Kidney glomerular epithelial cell (primary cell): Measurements from ENCODE around the gene XRCC3.

ENCODE experiments used
- DNase-seq: peaks from one replicate; lab custom pipeline; 2025; lab: John Stamatoyannopoulos, UW

The XRCC3 gene

DNA sequence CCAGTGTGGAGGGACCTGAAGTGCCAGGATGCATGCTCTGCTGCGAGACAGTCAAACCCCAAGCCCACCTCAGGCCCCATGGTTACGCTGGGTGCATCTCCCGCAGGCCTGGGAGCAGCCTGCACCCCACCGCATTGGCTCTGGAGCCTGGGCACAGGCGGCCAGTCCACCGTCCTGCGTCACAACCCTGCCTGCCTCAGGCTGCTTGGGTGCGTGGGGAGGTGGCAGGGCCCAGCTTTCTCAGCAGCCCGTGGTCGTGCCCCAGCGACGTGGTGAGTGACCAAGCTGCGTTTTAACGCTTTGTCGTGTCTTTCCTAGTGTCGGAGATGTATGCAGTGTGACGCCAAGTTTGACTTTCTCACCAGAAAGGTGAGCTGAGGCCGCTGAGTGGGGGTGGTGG lies 11.2 kb upstream of the XRCC3 start:
- no peak for DNase-seq

DNA sequence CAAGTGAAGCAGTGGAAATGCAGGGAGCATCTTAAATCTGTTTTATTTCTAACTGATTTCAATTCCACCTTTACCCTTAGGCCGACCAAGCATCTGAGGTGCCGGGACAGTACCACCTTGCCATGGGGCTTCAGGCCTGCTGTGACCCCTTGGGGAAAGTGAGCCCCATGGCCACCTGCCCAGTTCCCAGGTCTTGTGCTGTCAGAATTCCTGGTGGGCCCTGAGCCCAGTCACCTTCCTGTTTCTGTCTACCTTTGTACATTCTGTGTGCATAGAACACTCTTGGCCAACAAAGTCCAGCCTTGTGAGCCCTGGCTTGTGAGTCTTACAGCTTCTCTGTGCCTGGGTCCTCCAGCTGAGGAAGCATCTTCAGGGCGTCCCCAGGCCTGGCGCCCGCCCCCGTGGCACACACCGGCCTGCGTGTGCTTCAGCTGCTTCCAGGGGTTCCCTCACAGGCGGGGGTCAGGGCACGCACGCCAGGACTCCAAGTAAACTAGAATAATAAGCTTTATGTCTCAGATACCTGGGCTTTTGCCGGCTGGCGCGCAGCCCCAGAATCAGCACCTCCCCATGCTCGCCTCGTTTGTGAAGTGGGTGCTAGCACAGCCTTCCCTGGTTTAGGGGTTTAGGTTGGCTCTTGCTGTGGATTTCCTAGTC lies 10.6 kb upstream of the XRCC3 start:
- DNase-seq: no peak

DNA sequence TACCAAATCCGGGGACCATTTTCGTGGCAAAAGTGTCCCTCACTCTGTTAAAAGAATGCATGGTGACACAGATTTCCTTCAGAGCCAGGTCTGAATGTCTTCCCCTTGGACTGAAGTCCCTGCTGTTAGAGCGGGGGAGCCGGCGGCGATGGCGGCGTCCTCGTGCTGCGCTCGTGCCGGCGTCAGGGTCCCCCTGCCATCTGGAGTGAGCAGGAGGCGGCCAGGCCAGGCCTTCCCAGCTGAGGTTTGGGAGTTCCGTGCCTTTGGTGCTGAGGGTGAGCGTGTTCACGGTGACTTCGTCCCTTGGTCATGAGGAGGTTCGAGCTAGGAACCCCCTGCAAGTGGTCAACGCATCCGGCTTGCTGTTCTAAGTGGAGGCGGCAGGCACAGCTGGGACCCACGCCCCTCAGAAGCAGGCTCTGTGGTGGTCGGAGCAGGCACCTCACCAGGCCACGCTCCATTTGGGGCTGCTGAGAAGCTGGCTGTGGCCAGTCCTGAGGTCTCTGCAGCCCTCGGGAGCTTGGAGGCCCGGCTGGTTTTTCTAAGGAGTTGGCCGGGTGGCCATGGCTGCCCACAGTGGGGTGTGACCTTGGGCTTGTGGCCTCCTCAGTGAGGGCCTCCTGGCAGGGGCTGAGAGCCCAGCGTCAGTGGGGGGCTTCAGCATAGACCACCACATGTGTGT lies 9.9 kb upstream of the XRCC3 start:
- no peak for DNase-seq

DNA sequence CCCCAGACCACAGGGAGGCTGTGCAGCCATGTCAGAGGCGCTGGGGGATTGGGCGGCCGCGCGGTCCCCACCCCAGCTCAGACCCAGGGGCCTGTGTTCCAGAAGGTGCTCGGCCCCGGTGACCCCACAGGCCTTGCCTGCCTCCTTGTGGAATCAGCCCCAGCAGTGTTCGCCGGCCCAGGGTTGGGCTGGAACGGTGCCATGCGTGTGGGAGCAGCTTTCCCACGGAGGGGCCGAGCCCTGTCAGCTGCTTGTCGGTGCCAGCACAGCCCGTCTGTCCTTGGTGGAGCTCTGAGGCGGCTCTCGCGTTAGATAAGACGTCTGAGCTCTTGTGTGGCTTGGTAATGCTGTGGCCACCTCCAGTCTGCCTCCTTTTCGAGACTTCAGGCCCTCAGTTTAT lies 8.9 kb upstream of the XRCC3 start:
- DNase-seq: peak; percentile 31

DNA sequence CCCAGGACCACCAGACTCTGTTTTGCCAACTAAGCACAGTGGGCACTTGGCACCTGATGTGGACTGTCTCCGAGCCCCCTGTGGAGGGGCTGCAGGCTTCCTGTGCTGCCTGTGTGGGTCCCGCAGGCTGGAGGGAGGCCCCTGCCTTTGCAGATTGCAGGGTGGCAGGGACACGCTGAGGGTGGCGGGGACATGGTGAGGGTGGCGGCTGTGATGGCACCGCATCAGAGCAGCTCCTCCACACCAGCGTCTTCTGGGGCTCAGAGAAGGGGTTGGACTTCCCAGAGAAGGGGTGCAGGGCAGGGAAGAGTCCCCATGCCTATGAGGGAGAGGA lies 8.5 kb upstream of the XRCC3 start:
- DNase-seq: no peak

DNA sequence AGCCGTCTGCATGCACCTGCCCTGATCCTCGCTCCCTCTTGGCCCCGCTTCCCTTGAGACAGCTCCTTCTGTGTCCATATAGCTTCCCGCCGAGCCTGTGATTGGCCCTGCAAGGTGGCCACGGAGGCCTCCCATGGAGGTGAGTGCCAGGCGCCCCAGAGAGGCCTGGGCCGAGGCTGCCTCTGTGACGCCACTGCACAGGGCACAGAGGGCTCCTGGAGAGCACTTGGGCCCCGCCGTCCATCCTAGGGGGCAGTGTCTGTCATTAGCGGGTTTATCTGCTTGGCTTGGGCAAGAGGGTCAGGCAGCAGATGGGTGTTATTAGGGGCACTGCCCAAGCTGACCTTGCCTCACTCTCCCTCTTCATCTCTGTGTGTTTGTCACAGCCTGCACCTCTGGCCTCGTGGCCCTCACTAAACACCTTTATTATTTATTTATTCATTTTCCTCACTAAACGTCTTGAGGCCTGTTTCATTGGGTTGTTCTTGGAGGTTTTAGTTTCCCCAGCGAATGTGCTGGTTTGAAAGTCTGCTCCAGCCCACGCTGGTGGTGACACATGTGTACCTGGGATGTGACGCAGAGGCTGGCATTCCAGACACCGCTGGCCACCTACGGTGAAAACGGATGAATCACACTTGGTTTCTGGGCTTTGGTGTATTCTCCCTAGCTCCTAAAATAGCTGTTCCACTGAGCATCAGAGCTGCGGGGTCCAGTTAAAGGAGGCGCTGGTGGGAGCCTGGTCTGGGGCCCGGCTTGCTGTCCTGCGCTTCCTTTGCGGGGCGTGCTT lies 6.3 kb upstream of the XRCC3 start:
- DNase-seq: no peak

DNA sequence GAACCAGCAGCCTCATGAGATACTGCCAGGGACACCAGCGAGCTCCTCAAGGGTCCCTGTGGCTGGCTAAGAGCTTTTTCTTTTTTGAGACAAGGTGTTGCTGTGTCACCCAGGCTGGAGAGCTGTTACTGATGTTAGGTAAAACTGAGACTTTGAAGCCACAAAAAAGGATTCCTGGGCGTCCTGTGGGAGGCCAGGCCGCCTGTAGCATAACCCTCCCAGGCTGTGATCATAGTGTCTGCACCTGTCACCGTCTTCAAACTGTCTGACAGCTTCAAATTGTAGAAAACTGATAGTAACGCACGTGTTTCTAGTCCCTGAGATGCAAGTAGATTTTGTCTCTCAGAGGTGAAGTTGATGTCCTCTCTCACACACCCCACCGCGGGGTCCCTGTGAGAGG lies 4.5 kb upstream of the XRCC3 start:
- no peak for DNase-seq

DNA sequence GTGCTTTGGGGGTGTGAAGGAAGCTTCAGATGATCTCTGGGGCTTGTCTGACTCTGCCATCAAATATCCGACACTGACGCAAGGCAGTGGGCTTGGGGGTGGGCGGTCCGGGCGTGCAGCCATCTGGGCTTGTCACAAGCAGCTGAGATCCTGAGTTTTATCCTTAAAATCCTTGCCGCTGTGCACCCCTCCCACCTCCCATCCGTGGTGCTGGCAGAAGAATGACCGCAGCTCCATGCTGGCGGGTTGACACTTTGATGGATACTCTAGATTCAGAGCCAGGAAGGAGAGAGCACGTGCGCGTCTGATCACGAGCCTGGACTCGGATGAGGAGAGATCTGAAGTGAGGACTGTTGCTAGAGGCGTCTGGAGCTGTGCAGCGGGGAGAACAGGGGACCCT lies 3.3 kb upstream of the XRCC3 start:
- no peak for DNase-seq

DNA sequence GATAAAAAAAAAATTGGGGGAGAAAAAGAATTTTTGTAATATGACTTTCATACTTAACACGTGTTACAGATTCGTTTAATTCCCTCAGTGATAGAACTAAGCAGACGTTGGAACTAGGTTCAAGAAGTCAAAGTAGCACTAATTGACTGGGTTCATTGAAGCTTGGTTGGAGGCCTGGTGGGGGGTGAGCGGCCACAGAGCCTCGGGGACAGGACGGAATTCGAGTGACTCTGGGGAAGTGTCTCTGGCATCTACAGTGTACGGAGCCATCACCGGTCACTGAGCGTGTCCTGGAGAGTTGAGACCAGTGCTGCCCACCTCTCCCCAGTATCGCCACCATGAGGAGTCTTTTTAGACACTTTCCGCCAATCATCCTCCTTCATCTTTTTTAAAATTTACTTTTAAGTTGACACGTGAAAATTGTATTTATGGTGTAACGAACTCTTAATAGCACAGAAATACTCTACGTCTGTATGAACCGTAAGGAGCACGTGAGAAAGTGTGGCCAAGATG lies 1.7 kb upstream of the XRCC3 start:
- no peak for DNase-seq

DNA sequence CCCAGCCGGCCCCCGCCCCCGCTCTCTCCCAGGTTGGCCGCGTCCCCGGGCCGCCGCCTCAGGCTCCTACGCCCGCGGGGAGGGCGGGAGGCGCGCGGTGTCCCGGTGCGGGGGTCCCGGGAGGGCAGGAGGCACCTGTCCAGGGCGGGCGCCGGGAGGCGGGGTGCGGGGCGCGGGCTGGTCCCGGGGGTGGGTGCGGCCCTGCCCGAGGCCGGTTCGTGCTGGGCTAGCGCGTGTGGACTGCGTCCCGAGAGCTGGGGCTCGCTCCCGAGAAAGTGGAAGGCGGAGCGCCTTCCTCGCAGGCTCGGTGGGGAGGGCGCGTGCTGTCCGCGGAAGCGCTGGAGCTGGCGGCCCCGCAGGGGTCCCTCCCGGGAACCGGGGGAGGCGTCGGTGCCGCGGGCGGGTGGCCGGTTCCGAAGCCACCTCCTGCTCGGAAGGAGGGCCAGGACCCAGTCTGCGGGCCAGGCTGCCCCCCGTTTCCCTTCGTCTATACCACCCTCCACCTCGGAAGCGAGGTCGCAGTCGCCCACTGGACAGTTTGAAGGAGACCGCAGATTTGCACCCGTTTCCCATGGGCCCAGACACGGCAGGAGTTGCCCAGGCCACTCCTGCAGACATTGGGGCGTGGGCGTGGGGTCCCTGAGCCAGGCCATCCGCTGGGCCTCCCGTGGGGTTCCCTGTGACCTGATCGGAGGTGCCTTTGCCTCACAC lies 995 bp upstream of the XRCC3 start:
- no peak for DNase-seq

DNA sequence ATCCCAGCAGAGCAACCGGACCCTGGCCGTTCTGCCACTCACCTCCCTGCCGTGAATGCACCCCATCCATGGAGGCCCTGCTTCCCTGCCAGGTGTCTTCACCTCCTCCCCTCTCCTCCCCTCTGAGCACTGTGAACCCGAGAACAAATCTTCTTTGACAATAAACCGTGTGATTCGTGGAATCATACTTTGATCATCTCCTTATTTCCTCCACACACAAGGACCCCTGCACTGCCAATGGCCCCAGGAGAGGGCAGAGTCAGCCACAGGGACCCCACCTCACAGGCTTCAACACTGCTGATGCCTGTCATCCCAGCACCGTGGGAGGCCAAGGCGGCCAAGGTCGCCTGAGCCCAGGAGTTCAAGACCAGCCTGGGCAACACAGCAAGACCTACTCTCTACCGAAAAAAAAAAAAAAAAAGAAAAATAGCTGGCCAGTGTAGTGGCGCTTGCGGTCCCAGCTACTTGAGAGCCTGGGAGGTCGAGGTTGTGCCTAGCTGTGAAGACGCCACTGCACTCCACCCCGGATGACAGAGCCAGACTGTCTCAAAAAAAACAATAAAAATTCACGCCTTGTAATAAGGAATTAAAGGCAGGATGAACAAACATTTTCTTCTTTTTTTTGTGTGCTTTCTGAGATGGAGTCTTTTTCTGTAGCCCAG lies 1.1 kb downstream of the XRCC3 start:
- DNase-seq: no peak

DNA sequence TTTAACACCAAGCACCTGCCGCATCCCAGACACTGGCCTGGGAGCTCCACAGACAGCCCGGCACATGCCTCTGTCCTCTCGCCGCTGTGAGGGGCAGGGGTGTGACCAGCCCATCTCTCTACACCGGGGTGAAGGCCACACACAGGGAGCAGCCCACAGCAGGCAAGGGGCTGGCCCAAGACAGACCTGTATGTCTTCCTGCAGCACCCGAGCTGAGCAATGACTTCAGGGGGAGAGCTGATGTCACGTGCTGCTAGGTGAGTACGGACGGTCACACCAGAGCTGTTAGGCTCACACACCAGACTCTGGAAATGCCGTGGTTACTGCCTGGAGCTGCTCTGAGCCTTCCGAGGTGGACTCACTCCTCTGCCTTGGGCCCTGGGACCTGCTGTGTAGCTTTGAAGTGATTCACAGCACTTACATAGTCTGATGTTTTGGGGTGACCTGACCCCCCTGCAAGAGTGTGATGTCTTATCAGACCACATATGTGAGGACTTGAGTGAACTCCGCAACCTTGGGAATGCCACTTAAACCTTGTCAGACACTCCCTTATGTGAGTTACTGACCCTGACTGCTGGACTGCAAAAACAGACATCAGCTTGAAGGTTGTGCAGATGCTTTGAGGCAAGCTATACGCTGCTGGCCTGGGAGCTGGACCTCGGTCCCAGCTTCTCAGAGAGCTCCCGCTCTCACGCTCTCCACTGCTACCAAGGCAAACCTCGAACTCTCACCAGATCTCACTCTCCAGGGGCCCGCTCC lies 1.8 kb downstream of the XRCC3 start:
- no peak for DNase-seq

DNA sequence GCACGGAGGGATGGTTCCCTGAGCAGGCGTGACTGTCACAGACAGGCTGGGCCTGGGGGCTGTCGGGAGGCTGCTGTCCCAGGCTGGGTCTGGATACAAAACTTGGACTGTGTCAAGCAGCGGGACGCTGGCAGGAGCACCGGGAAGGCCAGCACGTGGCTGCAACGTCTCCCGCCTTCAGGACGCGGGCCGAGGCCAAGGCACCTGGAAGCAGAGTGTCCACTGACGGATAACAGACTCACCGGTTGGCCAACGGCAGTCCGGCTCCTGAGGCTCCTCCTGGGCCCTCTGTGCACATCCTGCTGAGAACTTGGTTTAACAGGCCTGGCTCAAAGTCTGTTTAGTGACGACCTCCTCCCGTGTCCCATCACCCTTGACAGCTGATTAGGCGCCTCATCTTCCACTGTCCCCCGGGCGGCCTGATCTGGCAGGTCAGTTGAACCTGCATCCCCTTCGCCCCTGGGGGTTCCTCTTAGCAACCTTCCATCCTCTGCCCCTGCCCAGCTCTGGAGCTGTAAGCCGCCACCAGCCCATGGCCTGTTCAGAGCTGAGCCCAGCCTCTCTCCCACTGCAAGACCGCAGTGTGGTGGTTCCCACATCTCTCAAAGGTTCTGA lies 2.5 kb downstream of the XRCC3 start:
- no peak for DNase-seq

DNA sequence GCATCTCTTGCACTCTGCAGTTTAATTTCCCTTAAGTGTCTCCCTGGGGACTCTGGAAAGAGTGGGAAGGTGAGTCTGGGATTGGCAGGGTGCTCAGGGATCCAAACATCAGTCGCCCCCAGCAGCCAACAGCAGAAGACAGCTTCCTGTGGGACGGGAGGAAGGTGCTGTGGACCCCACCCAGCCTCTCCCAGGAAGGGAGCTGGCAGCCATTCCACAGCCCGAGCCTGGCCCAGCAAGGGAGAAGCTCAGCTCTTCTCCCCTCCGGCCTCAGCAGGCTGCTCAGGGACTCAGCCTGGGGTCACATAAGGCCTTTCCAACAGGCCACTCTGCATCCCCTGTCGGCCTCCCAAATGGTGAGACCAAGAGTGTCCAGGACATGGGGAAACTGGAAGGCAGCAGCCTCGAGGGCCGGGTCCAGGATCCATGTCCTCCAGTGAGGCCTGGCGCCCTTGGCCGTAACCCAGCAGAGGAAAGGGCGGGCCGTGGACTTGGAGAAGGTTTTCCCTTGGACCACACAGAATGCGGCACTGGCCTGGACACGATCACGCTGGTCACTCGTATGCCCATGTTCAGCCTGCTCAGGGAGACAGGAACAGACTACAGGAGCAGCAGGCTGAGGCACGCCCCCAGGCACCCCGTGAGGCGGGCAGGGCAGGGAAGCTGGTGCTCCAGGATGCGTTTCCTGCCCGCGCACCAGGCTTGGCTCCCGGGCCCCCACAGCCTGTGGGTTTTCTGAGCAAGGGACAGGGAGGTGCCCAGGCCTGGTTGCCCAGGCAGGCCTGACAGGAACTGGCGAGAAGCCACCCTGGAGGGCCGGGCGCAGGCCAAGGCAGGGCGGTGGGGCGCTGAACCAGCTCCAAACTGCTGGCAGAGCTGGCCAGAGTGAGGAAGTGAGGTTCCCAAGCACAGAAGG lies 3.5 kb downstream of the XRCC3 start:
- DNase-seq: no peak

DNA sequence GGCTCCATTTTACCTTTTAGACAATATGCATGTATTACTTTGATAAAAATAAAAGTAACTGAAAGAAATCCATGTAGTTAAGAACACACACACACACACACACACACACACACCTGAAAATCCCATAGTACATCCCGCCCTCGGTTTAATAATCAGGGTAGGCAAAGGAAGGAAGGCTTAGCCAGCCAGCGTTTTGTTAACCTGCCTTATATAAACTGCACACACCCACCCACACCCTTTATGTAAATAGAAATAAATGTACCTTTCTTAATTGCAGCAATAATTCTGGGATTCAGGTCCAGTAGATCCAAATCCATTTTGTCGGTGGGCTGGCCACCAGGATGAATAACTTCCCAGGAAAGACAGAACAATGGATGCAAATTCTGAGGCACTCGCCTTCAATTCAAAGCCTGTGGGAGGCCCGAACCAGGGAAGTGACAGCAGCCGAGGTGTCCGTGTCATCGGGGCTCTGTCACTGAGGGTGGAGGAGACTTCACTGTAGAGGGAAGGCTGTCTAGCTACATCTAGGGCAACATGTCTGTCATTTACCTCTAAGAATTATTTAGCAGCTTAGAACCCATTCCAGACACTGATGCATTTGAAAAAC lies 4.4 kb downstream of the XRCC3 start:
- no peak for DNase-seq

DNA sequence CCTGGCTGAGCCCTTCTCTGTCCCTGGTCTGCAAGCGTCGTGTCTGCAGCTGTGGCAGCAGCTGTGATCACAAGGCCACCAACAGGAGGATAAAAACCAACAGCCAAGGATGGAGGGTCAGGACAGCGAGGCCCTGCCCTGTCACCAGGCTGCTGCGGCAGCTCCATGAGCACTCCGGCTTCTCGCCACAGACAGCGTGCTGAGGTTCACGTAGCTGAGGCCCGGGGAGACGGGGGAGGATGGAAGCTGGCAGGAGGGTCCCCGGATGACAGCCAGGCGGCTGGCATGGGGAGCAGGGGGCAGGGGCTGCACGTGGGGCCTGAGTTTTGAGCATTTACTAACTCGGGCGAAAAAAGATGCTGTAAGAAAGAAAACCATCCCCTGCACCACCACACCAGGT lies 5.4 kb downstream of the XRCC3 start:
- DNase-seq: no peak

DNA sequence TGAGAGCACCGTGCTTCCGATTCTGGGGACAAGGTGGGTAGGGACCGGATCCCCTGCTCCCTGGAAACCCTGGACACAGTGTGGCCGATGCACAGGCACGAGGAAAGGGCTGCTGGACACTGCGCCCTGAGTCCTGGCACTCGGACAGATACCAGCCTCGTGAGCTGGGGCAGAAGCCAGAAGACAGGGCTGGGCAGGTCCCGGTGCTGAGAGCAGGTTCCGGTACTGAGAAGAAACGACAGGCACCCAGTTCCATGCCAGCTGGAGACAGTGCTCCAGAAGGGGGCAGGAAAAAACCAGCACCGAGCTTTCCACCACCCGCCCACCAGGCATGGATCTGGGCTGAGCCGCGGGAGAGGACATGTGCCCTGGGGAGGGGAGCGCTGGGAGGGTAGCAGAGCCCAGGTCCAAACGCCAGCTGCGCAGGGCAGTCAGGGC lies 6.5 kb downstream of the XRCC3 start:
- DNase-seq: no peak

DNA sequence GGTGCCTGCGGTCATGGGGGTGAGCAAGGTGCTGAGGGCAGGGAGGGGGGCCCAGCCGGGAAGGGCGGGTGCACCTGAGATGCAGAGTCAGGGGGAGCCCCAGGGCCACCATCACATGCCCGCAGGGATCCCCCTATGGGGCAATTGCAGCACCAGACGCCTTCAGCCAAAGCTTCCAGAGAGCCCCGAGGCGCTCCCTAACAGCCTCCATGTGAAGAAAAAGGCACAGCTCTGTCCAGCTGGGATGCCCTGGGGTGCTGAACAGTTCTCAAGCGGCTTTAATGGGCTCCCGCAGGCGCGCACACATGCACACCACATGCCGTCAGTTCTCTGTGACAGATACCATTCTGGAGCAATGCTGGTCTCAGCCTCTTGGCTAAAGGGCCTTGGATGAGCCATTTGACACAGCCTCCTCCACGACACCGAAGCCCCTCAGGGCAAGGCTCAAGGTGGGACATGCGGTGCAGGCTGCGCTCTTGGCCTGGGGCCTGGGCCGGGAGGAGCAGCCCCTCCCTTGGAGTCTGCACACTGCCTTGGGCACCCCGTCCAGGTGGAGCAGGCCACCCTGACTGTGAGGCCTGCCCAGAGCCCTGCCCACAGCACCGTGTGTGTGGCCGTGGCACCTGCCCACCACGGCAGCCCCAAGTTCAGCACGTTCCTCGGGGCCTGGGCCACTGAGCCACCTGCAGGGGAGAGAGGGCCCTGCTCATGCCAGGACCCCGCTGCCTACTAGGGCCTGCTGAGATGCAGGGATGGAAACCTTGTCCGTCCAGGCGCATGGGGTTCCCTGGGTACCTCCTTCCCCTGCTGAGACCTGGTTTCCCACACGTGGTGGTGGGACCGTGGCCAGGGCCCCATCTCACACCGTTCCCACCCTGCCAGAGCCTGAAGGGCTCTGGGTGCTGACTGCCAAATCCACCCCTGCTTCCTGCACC lies 7.7 kb downstream of the XRCC3 start:
- DNase-seq: no peak
